Hippocampal formation (tissue), 2 donors: Measurements from ENCODE around the gene VEGFD.

ENCODE experiments used
- DNase-seq, 2 donors: peaks; one replicate each; lab custom pipeline; 2025; lab: John Stamatoyannopoulos, UW

The VEGFD gene, protein sequence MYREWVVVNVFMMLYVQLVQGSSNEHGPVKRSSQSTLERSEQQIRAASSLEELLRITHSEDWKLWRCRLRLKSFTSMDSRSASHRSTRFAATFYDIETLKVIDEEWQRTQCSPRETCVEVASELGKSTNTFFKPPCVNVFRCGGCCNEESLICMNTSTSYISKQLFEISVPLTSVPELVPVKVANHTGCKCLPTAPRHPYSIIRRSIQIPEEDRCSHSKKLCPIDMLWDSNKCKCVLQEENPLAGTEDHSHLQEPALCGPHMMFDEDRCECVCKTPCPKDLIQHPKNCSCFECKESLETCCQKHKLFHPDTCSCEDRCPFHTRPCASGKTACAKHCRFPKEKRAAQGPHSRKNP

GRCh38 chrX:15384304-15384703, at the start of gene VEGFD:
VEGFD (minus strand) TSS chrX:15384413; CDS start chrX:15383946, 467 bp downstream.
- no peak for DNase-seq

DNA sequence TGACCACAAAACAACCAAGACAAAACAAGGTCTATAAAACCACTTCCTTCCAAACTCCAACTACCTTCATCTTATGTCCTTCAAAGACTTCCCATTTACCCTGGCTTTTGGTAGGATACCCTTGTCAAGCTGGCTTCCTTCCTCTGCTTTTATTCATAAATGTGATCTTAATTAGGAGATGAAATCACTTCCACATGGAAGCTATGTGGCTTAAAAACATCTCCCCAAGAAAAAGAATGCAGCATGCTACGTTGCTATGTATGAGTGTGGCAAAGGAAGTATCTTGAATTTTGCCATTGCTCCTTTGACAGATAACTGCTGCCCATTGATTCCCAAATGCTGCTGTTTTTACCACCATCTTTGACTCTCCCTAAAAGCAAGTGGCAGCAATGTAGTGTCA, 46.4 kb upstream of the VEGFD start:
- DNase-seq, result no peak

- no peak for DNase-seq
Observed at GRCh38 chrX:15430076-15430475, 45.9 kb upstream of the VEGFD start.

DNA sequence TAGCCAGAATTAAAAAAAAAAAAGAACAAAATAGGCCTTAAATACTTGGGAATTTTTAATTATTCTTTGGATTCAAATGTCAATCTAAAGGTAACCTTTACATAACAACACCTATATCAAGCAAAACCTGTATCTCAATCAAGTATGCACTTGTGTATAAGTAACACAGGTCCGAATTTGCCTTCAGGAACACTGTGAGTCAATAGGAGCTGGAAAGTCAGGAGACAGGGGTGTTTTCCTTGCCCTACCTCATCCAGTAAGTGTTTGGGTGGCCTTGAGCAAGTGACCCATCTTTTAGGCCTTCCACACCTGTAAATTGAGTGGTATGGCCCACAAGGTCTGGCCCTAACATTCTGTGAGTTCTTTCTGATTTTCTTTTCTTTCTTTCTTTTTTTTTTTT, 40.8 kb upstream of the VEGFD start:
- DNase-seq, result no peak

GRCh38 chrX:15418707-15419181, 34.5 kb upstream of the VEGFD start:
- DNase-seq, result no peak

- DNase-seq, result no peak
Observed at GRCh38 chrX:15418041-15418706, 34.0 kb upstream of the VEGFD start.

GRCh38 chrX:15416133-15416993, 32.1 kb upstream of the VEGFD start:
- DNase-seq, result no peak

GRCh38 chrX:15413101-15413500, 28.9 kb upstream of the VEGFD start:
- no peak for DNase-seq

DNA sequence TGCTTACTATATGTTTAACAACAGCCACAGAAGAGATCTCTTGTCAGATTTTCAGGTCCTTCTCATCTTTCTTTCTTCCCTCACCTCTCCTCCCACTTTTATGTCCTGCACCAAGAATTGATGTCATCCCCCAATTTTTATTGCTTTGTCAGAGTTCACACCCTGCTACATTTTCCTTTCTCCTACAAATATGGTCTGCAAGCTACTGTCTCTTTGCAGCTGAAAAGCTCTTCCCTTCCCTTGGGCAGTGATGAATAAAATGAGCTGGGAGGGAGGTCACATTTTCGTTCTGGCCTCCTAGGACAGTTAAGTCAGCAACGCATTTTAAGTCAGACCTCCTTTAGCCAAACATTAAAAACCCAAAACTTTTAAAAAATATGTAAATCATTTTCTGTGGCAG, 26.7 kb upstream of the VEGFD start:
- no peak for DNase-seq

- no peak for DNase-seq
Observed at GRCh38 chrX:15410430-15410829, 26.2 kb upstream of the VEGFD start.

DNA sequence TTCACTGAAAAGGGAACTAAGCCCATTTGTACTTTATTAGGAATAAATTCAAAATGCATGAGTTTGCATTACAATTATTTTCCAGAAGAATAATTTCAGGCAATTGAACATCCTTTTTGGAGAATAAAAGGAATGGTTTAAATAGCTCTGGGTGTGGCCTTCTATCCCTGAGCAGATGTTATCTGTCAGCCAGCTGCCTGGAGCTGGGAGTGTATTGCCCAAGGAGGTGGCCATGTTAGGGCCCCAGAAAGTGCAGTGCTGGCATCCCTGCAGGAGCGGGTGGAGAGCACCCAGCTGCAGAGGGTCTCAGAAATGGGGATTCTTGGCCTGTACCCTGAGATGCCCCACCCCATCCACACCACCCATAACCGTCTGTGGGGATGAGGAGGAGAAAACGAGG, 21.6 kb upstream of the VEGFD start:
- no peak for DNase-seq

DNA sequence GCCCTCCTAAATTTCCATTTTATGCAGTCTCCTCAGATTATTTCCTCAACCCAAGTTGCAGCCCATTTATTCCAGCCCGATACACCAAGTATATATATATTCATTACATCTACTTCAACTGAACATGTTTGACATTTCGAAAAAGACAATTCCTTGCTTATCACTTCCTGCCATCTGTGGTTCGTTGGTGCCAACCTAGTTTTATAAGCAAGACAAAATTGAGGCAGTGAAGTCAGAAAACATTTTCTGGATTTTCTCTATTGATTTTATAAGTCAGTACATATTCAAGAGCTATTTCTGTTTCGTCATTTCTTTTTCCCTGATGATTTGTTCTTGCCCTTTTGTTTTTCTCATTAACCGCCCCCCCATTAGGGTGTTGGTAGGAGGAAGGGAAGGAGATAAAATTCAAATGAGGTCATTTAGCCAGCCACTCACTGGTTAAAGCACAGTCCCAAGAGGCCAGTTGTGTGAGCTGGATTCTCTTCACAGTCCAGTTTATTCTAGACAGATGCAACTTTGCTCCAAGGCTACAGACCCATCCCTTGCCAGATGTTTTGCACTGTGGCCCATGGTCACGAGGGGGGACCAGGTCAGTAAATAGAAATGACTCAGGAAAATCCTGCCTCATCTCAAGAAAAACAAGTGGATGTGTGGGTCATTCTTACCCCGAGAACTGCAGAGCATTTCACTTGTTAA, 20.3 kb upstream of the VEGFD start:
- DNase-seq, result no peak

DNA sequence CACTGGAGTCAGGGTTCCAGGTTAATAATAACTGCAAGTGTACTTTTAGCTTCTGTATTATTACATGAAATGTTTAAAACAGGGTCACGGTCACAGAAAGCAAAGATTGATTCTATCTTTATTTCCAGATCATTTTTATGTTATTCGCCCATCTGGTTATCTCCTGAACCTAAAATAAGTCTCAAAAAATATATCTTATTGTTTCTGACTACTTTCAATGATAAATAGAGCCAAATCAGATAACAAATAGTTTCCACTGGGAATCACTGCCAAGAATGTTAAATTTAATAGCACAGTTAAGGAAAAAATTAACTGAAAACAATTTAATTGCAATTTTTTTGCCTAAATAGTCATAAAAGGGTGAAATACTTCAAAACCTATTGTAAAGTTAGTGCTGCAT, 17.2 kb upstream of the VEGFD start:
- DNase-seq, result no peak

DNA sequence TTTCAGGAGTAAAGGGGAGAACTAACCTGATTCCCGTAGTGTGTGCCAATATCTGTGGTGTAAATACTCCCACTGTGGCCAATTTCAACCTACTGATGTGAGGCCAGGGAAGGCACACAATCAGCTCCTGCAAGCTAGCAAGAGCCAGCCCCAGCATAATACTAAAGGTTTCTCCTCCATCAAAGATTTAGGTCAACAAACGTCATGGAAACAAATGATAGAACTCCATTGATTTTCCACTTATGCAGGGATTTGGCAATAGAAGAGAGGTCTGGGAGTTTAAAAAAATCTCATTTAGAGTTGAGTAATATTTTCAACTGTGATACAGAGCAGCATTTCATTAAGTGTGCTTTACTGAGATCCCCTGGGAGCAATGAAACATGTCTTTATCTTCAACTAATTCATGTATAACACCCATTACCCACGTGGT, 15.8 kb upstream of the VEGFD start:
- DNase-seq, result no peak

DNA sequence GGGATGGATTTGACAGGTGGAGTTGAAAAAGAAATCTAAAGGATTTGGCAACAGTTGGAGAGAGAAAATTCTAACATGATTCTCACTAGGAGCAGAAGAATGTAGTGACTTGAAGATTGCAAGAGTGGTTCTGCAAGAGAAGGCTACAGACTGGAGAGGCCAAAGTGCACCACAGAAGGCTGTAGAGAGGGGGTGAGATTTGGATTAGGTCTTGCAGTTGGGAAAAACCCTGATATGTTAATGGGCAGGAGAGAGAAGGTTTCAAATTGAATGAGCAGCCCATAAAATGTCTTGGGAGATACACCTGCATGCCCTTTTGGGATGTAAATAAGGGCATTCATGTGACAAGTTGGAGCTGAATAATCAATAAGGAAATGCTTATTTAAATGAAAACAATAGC, 14.7 kb upstream of the VEGFD start:
- DNase-seq, result no peak

DNA sequence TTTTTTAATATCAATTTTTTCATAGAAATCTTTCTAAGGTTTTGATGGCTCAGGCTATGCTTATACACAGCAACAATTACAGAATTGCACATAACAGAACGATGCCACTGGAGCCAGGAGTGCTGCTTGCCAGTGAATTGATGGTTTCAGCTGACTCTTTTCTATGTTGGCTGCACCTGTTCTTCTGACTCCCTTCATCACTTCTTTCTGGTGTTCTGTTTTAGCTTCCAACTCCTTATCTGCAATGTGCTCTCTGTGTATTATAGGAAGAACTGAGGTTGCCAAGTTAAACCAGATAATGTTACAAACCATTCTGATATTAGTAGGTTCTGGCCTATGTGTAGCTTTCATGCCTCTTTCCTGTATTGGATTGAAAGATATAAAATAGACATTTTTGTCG, 11.6 kb upstream of the VEGFD start:
- DNase-seq, result no peak

DNA sequence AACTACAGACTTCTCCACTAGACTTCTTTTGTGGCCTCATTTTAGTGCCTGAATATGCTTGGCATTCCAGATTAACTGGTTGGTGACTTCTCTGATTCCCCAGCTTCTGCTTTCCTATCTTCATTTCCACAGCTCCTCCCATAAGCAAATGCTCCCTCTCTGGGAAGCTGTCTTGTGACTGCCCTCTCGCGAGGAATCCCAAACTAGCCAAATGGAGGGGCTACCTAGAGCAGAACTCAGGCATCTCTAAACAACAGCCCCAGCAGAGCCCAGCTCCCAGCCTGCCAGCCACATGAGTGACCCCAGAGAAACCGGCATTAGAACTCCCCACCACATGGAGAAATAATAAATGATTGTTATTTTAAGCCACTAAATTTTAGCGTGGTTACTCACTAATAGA, 7.6 kb upstream of the VEGFD start:
- DNase-seq, result no peak

GRCh38 chrX:15382813-15383212, 1.4 kb downstream of the VEGFD start:
- no peak for DNase-seq

- DNase-seq, result no peak
Observed at GRCh38 chrX:15376956-15377355, 7.3 kb downstream of the VEGFD start.

- no peak for DNase-seq
Observed at GRCh38 chrX:15373976-15374375, 10.2 kb downstream of the VEGFD start.

DNA sequence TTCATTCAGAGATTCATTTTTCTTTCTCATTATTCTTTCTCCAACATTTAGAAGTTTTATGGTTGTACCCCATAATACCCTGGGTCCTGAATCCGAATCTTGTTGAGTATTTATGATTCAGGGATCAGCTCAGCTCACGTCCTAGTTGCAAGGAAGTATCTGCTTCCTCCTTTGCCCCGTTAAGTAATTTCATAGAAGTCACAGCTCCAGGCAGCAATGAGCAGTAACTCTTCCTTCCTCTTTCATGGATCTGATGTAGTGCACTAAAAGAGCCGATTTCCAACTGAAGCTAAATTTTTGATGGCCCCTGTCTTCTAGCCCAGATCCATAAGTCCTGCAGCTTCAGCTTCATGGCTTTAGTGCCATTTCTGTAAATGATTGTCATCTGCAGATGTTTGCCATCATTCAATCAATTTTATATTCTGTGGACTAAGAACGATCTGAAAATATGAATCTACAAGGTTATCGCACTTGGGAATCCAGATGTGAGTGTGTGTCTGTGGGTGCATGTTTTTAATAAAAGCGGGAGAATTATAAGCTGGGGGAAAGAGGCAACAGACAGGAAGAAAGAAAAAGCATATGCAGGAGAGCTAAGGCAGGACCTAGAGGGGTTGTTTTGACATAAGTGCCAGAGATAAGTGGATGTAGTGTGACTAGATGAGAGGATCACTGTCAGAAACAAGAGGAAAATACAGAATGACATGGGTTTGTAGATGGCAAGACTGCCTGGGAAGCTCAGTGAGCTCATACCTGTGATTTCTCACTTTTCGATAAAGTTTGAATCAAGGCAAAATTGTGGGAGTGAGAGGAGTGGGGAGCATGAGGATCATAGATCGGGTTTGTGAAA, 17.5 kb downstream of the VEGFD start:
- no peak for DNase-seq
